ENCODE measurements around the gene DGKZ.

GRCh38 chr11:46299451-46299961 lies 47.8 kb upstream of the DGKZ start:
- TF ChIP-seq CTCF (conservative IDR thresholded peaks at IDR 0.05) (no peak), ZFX (IDR thresholded peaks at IDR 0.05) (no peak)
